Nephron (organoid): ENCODE measurements around the gene ELK3.

Source experiments
- H3K27ac Mint-ChIP-seq, 3 experiments: 2 replicates each; pipeline ENCODE4 v1.8.0; 2020; ENCODE audit warnings: mixed read lengths in 3 of 3, mild to moderate bottlenecking in 2 of 3, moderate library complexity in 1 of 3
- H3K27me3 Mint-ChIP-seq: 2 replicates; pipeline ENCODE4 v1.8.0; 2021; ENCODE audit warnings: low read depth, mild to moderate bottlenecking, moderate library complexity, mixed read lengths
- H3K36me3 Mint-ChIP-seq: 2 replicates; pipeline ENCODE4 v1.8.0; 2020; ENCODE audit warnings: low read depth, mixed read lengths
- H3K4me1 Mint-ChIP-seq: 2 replicates; pipeline ENCODE4 v1.8.0; 2020; ENCODE audit warnings: mixed read lengths
- H3K4me3 Mint-ChIP-seq, 3 experiments: 2 replicates each; pipeline ENCODE4 v1.8.0; 2020; ENCODE audit warnings: mild to moderate bottlenecking in 3 of 3, mixed read lengths in 3 of 3, moderate library complexity in 2 of 3
- H3K9me3 Mint-ChIP-seq: 2 replicates; pipeline ENCODE4 v1.8.0; 2020; ENCODE audit warnings: mixed read lengths
- CTCF ChIP-seq, 3 experiments: fragments of 200-600 bp; sonication (generic); IDR thresholded peaks; one replicate each; pipeline ENCODE4 v1.5.0; 2021; ENCODE audit warnings: antibody characterized with exemption in 3 of 3; ENCODE audit not compliant: unreplicated experiment in 3 of 3

Gene ELK3

GRCh38 chr12:96210376-96211055 is 16.3 kb downstream of the ELK3 start:
- Mint-ChIP-seq H3K9me3 (no peaks in the 10 kb centered on the region), H3K4me1 (peaks cover 35% of the 10 kb centered on the region), H3K36me3 (peaks cover 5% of the 10 kb centered on the region), H3K27ac (peak overlapping the region in 2 of 3 experiments; percentile 43 to 53), H3K27me3 (no peaks in the 10 kb centered on the region), H3K4me3 (no peak overlapping the region)
- TF ChIP-seq CTCF (IDR thresholded peaks at IDR 0.05; ENCODE audit: unreplicated experiment in 3 of 3) = no peak

DNA sequence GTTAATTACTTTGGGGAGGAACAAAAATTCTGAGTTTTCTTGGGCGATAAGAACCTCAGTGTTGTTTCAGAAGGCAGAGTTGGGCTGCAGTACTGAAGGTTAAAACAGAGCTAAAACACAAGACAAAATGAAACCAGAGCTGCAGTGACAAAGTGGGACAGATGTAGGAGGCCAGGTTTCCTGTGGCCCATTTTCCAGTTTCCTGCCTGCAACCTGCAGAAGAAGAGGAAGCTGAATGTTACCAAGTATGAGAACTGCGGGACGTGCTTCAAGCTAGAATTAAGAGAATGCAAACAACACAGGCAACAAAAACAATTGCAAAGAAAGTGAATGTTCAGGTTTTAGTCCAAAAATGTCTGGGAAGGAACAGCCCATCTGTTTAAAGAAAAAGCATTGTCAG is 17.8 kb downstream of the ELK3 start:
- Mint-ChIP-seq H3K36me3 (no peaks in the 10 kb centered on the region), H3K9me3 (no peaks in the 10 kb centered on the region), H3K27me3 (peaks cover 3% of the 10 kb centered on the region), H3K27ac (peak overlapping the region; percentile 5 to 80 (median 28)), H3K4me3 (no peak overlapping the region), H3K4me1 (peaks cover 39% of the 10 kb centered on the region)
- TF ChIP-seq CTCF (IDR thresholded peaks at IDR 0.05; ENCODE audit: unreplicated experiment in 3 of 3) = no peak

- H3K27ac Mint-ChIP-seq = peak overlapping the region in 2 of 3 experiments; percentile 0 to 5
- no peaks in the 10 kb centered on the region for H3K36me3 Mint-ChIP-seq
- no peak for TF ChIP-seq CTCF (IDR thresholded peaks at IDR 0.05; ENCODE audit: unreplicated experiment in 3 of 3)
- H3K27me3 Mint-ChIP-seq = peaks cover 4% of the 10 kb centered on the region
- peaks cover 39% of the 10 kb centered on the region for H3K4me1 Mint-ChIP-seq
- H3K9me3 Mint-ChIP-seq = no peaks in the 10 kb centered on the region
- H3K4me3 Mint-ChIP-seq = no peak overlapping the region
These were observed 18.5 kb downstream of the ELK3 start for GRCh38 chr12:96212456-96213375.

DNA sequence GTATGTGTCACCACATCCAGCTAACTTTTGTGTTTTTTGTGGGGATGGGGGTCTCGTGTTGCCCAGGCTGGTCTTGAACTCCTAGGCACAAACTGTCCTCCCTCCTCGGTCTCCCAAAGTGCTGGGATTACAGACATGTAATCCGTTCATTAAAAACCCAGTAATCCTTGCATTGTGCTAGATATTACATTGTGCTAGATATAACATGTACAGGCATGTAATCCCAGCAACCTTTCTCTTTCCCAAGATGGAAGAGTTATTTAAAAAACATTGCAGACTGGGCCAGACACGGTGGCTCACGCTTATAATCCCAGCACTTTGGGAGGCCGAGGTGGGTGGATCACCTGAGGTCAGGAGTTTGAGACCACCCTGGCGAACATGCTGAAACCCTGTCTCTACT is 19.7 kb downstream of the ELK3 start:
- peaks cover 4% of the 10 kb centered on the region for H3K27me3 Mint-ChIP-seq
- TF ChIP-seq CTCF (IDR thresholded peaks at IDR 0.05; ENCODE audit: unreplicated experiment in 3 of 3) = no peak
- H3K36me3 Mint-ChIP-seq = peaks cover 4% of the 10 kb centered on the region
- H3K4me1 Mint-ChIP-seq = peaks cover 34% of the 10 kb centered on the region
- no peaks in the 10 kb centered on the region for H3K9me3 Mint-ChIP-seq
- H3K4me3 Mint-ChIP-seq = no peak overlapping the region
- no peak overlapping the region for H3K27ac Mint-ChIP-seq

GRCh38 chr12:96215919-96216273 is 21.7 kb downstream of the ELK3 start:
- Mint-ChIP-seq H3K4me1 (peaks cover 38% of the 10 kb centered on the region), H3K27me3 (peaks cover 4% of the 10 kb centered on the region), H3K4me3 (no peak overlapping the region), H3K9me3 (no peaks in the 10 kb centered on the region), H3K27ac (no peak overlapping the region), H3K36me3 (peaks cover 4% of the 10 kb centered on the region)
- no peak for TF ChIP-seq CTCF (IDR thresholded peaks at IDR 0.05; ENCODE audit: unreplicated experiment in 3 of 3)
